Measurements from ENCODE around the gene MYL5. TPM values are rescaled to one million over a fixed set of nuclear protein-coding genes. Genes with fewer than 3 reads are reported as not detected.

The MYL5 gene
- total RNA-seq, 2 donors from 2014 or later = 14.6 to 25.7 TPM

- peaks cover 14% of the 10 kb centered on the region for H3K4me1 ChIP-seq (replicated peaks)
- H3K36me3 ChIP-seq = no peaks in the 10 kb centered on the region
- TF ChIP-seq POLR2A (IDR thresholded peaks at IDR 0.05) = no peak
- TF ChIP-seq CTCF (IDR thresholded peaks at IDR 0.05) = no peak
- no peak for TF ChIP-seq POLR2AphosphoS5 (IDR thresholded peaks at IDR 0.05)
- no peak for DNase-seq (ENCODE audit: low spot score)
- no peaks in the 10 kb centered on the region for H3K27me3 ChIP-seq (replicated peaks; ENCODE audit: insufficient read depth)
- H3K9me3 ChIP-seq = no peaks in the 10 kb centered on the region
- H3K27ac ChIP-seq = no peak overlapping the region
- 84% methylated on average over 13 of the region's 13 CpGs for WGBS
- intact Hi-C loops (cut with DNase I) = loop anchor here (5.0 to 10.0 kb wide), 3 partner anchors 103 to 344 kb away; partner anchors contain the start of gene ZNF141
- no peak overlapping the region for H3K4me3 ChIP-seq
Observed at GRCh38 chr4:679104-679481, 4.8 kb downstream of the MYL5 start.

DNA sequence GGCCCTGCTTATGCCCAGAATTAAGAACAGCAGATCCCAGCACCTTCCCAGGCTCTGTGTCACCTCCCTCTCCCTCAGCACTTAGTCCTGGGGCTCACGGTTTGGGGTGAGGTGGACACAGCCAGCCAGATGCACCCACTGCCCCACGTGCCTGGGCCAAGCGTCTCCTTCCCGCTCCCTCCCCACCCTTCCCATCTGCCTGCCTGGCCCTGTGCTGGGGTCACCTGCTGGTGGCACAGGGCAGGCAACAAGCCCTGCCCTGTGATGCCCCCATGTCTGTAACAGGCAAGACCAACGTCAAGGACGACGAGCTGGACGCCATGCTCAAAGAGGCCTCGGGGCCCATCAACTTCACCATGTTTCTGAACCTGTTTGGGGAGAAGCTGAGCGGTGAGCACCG, 5.3 kb downstream of the MYL5 start:
- H3K27me3 ChIP-seq (replicated peaks; ENCODE audit: insufficient read depth) = no peaks in the 10 kb centered on the region
- intact Hi-C loops (cut with DNase I) = loop anchor here (5.0 to 10.0 kb wide), 3 partner anchors 103 to 345 kb away; partner anchors contain the start of gene ZNF141

DNA sequence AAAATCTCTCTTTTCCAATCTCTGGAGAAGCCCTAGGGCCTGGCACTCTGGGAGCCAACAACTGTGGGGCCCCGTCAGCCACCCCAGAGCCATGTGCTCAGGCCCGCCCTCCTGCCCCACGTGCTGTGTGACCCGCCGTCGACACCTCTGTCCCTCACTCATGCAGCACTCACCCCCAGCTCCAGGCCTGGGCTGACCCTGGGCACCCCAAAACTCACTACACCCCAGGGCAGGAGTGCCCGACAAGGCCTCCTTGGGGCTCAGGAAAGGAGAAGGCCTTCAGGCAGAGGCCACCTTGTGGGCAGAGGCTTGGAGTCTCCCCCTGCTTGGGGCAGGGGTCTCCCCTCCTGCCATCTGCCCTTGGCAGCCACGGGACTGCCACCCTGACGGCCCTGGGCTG, 5.7 kb downstream of the MYL5 start:
- no peaks in the 10 kb centered on the region for H3K27me3 ChIP-seq (replicated peaks; ENCODE audit: insufficient read depth)
- no peaks in the 10 kb centered on the region for H3K36me3 ChIP-seq
- intact Hi-C loops (cut with DNase I) = no loop called here
- H3K9me3 ChIP-seq = no peaks in the 10 kb centered on the region
- H3K4me1 ChIP-seq (replicated peaks) = peaks cover 12% of the 10 kb centered on the region
- 66% methylated on average over 9 of the region's 9 CpGs for WGBS
- no peak for DNase-seq (ENCODE audit: low spot score)
- no peak overlapping the region for H3K27ac ChIP-seq
- no peak overlapping the region for H3K4me3 ChIP-seq
- TF ChIP-seq POLR2A (IDR thresholded peaks at IDR 0.05) (no peak), CTCF (IDR thresholded peaks at IDR 0.05) (no peak), POLR2AphosphoS5 (IDR thresholded peaks at IDR 0.05) (no peak)

More for the DNA sequence above, 5.3 kb downstream of the MYL5 start:
- H3K36me3 ChIP-seq = no peaks in the 10 kb centered on the region
- no peaks in the 10 kb centered on the region for H3K9me3 ChIP-seq
- 79% methylated on average over 11 of the region's 11 CpGs for WGBS
- no peak overlapping the region for H3K27ac ChIP-seq
- TF ChIP-seq CTCF (IDR thresholded peaks at IDR 0.05) = no peak
- no peak for TF ChIP-seq POLR2AphosphoS5 (IDR thresholded peaks at IDR 0.05)
- TF ChIP-seq POLR2A (IDR thresholded peaks at IDR 0.05) = no peak
- H3K4me3 ChIP-seq = no peak overlapping the region
- DNase-seq (ENCODE audit: low spot score) = no peak
- peaks cover 14% of the 10 kb centered on the region for H3K4me1 ChIP-seq (replicated peaks)

DNA sequence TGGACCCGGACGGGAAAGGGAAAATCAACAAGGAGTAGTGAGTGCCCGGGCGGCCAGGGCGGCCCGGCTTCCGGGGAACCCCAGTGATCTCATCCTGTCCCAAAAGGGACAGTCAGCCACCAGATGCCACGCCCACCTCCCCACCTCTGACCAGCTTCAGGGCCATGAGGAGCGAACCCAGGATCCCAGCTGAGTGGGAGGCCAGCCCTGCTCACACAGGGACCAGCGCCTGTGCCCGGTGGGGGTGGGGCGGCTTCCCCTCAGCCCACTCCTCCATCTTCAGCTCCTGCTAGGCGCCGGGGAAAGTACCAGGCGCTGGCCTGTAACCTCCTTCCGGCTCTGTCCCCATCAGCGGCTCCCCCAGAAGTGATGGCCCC, 6.2 kb downstream of the MYL5 start:
- WGBS = 35% methylated on average over 11 of the region's 17 CpGs
- no peak overlapping the region for H3K4me3 ChIP-seq
- peaks cover 8% of the 10 kb centered on the region for H3K4me1 ChIP-seq (replicated peaks)
- TF ChIP-seq POLR2A (IDR thresholded peaks at IDR 0.05) = no peak
- TF ChIP-seq CTCF (IDR thresholded peaks at IDR 0.05) = no peak
- no peak for TF ChIP-seq POLR2AphosphoS5 (IDR thresholded peaks at IDR 0.05)
- H3K27ac ChIP-seq = no peak overlapping the region
- intact Hi-C loops (cut with DNase I) = no loop called here
- H3K9me3 ChIP-seq = no peaks in the 10 kb centered on the region
- no peak for DNase-seq (ENCODE audit: low spot score)
- no peaks in the 10 kb centered on the region for H3K36me3 ChIP-seq
- H3K27me3 ChIP-seq (replicated peaks; ENCODE audit: insufficient read depth) = no peaks in the 10 kb centered on the region

DNA sequence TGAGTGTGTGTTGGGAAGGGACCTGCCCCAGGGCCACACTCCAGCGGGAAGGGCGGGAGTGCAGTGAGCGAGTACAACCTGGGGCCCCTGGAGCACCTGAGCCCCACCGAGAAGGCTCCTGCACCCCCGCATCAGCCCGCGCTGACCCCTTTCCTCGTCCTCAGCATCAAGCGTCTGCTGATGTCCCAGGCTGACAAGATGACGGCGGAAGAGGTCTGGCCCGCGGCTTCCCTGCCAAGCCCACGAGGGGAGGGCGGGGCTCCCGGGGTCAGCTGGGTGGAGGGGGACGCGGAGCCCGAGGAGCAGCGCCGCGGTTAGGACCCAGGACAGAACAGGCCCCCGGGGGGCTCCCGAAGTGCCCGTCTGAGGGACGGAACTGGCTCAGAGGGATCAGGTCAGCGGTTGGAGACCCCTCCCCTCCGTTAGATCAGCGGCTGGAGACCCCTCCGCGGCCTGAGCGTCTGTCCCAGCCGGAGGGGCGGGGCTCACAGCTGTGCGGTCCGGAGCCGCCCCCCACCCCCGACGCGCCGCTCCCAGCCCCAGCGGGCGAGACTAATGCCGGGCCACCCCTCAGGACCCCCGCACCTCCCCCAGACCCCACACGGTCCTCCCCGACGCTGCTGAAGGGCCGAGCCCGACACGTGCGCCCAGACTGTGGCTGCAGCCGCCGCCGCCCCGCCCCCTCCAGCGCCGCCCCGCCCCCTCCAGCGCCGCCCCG, 6.7 kb downstream of the MYL5 start:
- TF ChIP-seq POLR2AphosphoS5 (IDR thresholded peaks at IDR 0.05) = no peak
- no peaks in the 10 kb centered on the region for H3K27me3 ChIP-seq (replicated peaks; ENCODE audit: insufficient read depth)
- 2% methylated on average over 34 of the region's 62 CpGs for WGBS
- no peaks in the 10 kb centered on the region for H3K36me3 ChIP-seq
- no peak overlapping the region for H3K27ac ChIP-seq
- H3K4me3 ChIP-seq = peak overlapping the region; percentile 27 to 37
- H3K4me1 ChIP-seq (replicated peaks) = peaks cover 8% of the 10 kb centered on the region
- H3K9me3 ChIP-seq = no peaks in the 10 kb centered on the region
- intact Hi-C loops (cut with DNase I) = no loop called here
- DNase-seq (ENCODE audit: low spot score) = no peak
